Esophagus muscularis mucosa (tissue), 3 donors: Measurements from ENCODE around the gene ABHD17A.
"Not testable (repeated sequence)": the region's sequence is repeated elsewhere in the genome, so short reads cannot be mapped to it uniquely, and the experiment has no call there.

Experiments
- POLR2AphosphoS5 ChIP-seq, 2 donors: sonication (generic); formaldehyde crosslinking; IDR thresholded peaks; one replicate each; pipeline ENCODE4 v1.6.1; 2017; ENCODE audit warnings: antibody characterized with exemption in 2 of 2
- TF ChIP-seq, protein P1 (sequence below), 3 experiments: fragments of 200-600 bp in 2 of 3; fragments of 450-650 bp in 1 of 3; sonication (generic) in 2 of 3; IDR thresholded peaks; one replicate each; pipeline ENCODE4 v1.5.1; 2017 to 2019; ENCODE audit warnings: antibody characterized with exemption in 3 of 3, mild to moderate bottlenecking in 2 of 3, moderate library complexity in 1 of 3

- TF ChIP-seq, protein P1, sequence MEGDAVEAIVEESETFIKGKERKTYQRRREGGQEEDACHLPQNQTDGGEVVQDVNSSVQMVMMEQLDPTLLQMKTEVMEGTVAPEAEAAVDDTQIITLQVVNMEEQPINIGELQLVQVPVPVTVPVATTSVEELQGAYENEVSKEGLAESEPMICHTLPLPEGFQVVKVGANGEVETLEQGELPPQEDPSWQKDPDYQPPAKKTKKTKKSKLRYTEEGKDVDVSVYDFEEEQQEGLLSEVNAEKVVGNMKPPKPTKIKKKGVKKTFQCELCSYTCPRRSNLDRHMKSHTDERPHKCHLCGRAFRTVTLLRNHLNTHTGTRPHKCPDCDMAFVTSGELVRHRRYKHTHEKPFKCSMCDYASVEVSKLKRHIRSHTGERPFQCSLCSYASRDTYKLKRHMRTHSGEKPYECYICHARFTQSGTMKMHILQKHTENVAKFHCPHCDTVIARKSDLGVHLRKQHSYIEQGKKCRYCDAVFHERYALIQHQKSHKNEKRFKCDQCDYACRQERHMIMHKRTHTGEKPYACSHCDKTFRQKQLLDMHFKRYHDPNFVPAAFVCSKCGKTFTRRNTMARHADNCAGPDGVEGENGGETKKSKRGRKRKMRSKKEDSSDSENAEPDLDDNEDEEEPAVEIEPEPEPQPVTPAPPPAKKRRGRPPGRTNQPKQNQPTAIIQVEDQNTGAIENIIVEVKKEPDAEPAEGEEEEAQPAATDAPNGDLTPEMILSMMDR (IDR thresholded peaks at IDR 0.05), result not testable (repeated sequence)
- not testable (repeated sequence) for TF ChIP-seq POLR2AphosphoS5 (IDR thresholded peaks at IDR 0.05)
These were observed 6.7 kb downstream of the ABHD17A start for GRCh38 chr19:1878583-1878982.
